Fibroblast of mammary gland (primary cell): ENCODE data around the gene IMP4.
A peak's percentile ranks its signal among the peaks of the same experiment; 100 is the strongest.

Experiments
- DNase-seq: peaks from one replicate; pipeline ENCODE4 v3.0.0-alpha.2; 2010; ENCODE audit warnings: low read depth
- H3K4me3 ChIP-seq: 2 replicates; pipeline ENCODE4 v1.5.1; 2011; ENCODE audit warnings: low read depth, mild to moderate bottlenecking, low read length, moderate library complexity; ENCODE audit not compliant: control insufficient read depth
- TF ChIP-seq, protein P1 (sequence below): conservative IDR thresholded peaks from 2 replicates; pipeline ENCODE4 v1.5.1; 2011; ENCODE audit warnings: low read depth, low read length, inconsistent platforms; ENCODE audit not compliant: control insufficient read depth, insufficient read depth

Gene IMP4

DNA sequence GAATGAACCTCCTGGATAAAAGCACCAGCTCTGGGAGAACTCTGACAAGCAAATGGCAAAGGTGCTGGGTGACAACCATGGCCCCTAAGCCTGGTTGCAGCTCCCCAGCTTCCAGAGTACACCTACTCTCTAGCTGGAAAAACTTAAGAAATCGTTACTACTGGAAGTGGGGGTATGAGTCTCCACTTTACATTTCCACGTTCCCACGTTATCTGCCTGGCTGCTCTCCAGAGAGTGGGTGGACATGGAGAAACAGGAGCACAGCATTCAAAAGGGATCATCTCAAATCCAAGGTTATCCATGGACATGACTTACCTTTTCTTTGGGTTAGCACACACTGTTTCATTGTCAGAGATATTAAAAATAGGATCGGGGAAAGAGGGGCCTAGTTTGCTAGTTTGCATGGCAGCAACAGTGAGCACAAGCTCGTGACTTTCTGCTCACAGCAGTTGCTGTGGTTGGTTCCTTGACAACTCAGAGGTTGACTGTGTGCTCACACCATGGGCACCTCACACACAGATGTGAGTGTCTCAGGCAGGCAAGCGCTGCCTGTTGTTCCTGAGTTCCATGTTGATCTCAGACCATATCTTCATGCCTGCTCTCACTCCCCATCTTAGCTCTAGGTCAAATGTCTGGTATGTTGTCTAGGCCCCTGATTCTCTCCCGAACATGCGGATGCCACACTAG is 45.7 kb downstream of the IMP4 start:
- DNase-seq: no peak
- no peak overlapping the region for H3K4me3 ChIP-seq
- TF ChIP-seq, protein P1, sequence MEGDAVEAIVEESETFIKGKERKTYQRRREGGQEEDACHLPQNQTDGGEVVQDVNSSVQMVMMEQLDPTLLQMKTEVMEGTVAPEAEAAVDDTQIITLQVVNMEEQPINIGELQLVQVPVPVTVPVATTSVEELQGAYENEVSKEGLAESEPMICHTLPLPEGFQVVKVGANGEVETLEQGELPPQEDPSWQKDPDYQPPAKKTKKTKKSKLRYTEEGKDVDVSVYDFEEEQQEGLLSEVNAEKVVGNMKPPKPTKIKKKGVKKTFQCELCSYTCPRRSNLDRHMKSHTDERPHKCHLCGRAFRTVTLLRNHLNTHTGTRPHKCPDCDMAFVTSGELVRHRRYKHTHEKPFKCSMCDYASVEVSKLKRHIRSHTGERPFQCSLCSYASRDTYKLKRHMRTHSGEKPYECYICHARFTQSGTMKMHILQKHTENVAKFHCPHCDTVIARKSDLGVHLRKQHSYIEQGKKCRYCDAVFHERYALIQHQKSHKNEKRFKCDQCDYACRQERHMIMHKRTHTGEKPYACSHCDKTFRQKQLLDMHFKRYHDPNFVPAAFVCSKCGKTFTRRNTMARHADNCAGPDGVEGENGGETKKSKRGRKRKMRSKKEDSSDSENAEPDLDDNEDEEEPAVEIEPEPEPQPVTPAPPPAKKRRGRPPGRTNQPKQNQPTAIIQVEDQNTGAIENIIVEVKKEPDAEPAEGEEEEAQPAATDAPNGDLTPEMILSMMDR: no peak

DNA sequence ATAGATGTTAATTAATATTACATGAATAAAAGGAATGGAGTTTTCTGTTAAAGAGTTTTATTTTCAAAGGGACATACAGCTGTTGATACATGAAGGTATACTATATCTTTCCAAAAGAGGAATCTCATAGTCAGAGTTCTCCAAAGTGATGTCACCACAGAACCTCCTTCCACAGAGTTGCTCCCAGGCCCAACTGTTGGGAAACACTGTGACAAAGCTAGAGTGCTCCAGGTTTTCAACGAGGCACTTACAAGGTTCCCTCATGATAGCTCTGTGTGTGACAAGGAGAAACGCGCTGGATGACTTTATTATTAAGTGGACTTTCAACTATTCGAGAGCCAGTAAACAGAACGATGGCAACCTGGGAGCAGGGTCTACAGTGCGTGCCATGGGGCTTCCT is 46.7 kb downstream of the IMP4 start:
- no peak for DNase-seq
- no peak overlapping the region for H3K4me3 ChIP-seq

DNA sequence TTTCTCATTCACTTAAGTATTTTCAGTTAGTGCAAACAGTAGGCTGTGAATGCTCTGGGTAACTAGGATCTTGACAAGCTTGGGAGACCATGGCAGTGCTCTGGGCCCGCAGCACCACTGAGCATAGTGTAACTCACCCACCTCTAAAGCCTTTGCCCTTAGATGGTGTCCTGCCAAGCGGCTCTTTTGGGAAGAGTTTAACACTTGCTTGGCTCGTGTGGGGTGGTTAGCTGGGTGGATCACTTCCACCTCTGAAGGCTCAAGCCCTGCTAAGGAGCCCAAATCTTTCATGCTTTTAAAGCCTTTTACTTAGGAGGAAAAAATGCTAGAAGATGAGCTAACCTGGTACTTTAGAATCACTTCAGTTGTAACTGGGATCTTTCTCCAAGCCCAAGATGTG is 47.1 kb downstream of the IMP4 start:
- TF ChIP-seq, protein P1: no peak

More for the DNA sequence above, 46.7 kb downstream of the IMP4 start:
- TF ChIP-seq, protein P1: no peak

DNA sequence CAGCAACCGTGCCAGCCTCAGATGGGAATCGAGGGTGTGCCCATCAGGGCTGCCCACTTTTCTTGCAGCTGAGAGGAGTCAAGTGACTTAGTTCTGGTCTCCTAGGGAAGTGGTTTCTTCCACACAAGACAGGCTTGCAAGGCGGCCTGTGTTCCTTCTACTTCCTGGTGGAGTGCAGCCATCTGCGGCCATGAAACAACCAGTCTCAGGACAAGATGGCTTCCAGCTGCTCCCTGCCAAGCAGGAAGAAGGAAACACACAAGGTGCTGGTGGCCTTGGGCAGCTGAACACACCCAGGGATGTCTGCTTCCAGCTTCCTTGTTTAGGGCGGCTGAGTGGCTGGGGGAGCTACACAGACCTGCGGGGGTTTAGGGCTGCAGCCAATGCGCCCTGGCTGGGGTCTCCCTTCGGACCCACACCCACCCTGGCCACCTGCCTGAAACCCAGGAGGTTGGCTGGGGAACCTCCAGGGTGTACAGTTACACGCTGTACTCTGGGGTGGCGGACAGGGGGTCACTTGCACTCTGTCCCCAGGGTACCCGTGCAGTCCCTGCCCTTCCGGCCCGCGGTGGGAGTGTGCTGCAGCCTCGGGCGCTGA is 47.9 kb downstream of the IMP4 start:
- H3K4me3 ChIP-seq: peak overlapping the region; percentile 67
- DNase-seq: no peak
- TF ChIP-seq, protein P1: no peak

More for the DNA sequence above, 47.1 kb downstream of the IMP4 start:
- H3K4me3 ChIP-seq: no peak overlapping the region
- no peak for DNase-seq

DNA sequence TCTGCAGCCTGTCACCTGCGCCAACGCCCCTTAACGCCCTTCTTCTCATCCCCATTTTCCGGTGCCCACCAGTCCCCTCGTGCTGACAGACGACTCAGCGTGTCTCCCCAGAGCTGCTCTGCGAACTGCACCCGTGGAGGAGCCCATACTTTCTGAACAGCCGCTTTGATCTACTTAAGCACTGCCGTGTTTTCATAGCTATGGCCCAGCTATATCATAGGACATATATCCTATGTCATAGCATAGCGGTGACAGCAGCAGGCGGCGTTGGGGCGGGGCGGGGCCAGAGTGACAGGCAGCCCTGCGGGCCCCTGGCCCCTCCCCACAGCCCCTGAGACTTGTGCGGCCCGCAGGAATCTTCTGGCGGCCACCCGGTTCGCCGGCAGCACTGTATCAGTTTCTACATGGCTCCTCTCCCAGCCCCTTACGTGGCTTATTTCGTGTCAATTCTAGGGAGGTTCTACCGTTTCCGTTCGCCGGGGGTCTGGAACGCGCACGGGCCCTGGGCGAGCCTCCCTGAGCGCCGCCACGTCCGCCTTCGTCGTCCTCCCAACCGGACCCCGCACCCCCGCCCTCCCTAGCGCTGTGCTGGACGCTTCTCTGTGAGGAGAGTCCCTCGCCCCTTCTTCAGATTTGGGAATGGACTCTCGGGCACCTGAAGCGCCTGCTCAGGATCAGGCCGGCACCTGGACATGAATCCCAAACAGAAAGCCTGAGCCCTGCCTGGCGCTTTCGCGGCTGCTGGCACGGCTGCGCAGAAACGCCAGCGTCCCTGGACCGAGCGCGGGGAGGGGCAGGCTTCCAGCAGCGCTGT is 48.6 kb downstream of the IMP4 start:
- TF ChIP-seq, protein P1: no peak
- DNase-seq: peak; percentile 57
- H3K4me3 ChIP-seq: peak overlapping the region; percentile 67

DNA sequence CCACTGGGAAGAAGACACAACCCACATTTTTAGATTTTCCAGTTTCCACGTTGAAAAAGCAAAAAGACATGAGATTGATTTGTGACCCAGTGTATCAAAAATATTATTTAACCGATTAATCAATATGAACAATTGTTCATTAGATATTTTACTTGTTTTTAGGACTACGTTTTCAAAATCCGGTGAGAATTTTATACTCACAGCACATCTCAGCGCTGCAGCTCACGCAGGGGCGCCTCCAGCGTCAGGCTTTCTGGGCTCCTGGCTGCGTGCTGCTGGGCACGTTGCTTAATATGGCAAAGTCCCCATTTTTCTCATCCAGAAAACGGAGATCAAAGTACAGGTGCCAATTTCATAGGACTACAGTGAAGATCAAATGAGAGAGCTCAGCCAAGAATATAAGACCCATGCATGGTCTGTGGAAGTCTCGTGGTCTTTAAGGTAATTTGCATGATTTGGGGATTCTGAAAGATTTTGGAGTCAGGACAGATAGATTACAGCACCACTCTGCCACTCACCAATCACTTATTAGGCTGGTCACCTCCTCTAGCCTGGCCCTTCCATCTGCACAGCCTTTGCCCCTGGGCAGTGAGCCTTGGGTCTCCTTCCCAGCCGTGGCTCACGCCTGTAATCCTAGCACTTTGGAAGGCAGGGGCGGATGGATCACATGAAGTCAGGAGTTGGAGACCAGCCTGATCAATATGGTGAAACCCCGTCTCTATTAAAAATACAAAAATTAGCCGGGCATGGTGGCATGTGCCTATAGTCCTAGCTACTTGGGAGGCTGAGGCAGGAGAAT is 49.4 kb downstream of the IMP4 start:
- TF ChIP-seq, protein P1: no peak
- peak overlapping the region; percentile 67 for H3K4me3 ChIP-seq
- DNase-seq: no peak
